PC-3 (cell line): ENCODE data around the gene OR2B6. TPM values are rescaled to one million over a fixed set of nuclear protein-coding genes. Genes with fewer than 3 reads are reported as not detected.
"Not testable (repeated sequence)": the region's sequence is repeated elsewhere in the genome, so short reads cannot be mapped to it uniquely, and the experiment has no call there.

Experiments
- ATAC-seq: fragments of 200-7000 bp; cut with Tn5 transposase; 2 replicates; pipeline ENCODE4 v1.9.1; 2020; ENCODE audit warnings: mild to moderate bottlenecking, moderate library complexity
- BruUV-seq: library from RNA; stranded (reverse); fragments of 400-500 nt; replicated peaks from 2 replicates; lab custom pipeline; 2021; lab: Mats Ljungman, UMichigan
- CTCF ChIA-PET: fragments of 300-600 bp; sonication (Branson Sonifier 250); formaldehyde crosslinking; loops from one replicate; lab custom pipeline; 2022; ENCODE audit warnings: antibody characterized with exemption; lab: Charles Lee
- POLR2A ChIA-PET: fragments of 300-600 bp; sonication (Branson Sonifier 250); formaldehyde crosslinking; loops from one replicate; lab custom pipeline; 2022; ENCODE audit warnings: antibody characterized with exemption; ENCODE audit not compliant: unreplicated experiment; lab: Charles Lee
- DNase-seq: peaks from one replicate; pipeline ENCODE4 v3.0.0-alpha.2; 2015
- H2AFZ ChIP-seq: fragments of 300-600 bp; sonication (generic); 2 replicates; pipeline ENCODE4 v1.6.0; 2016; ENCODE audit warnings: antibody characterized with exemption, low read length
- H3F3A ChIP-seq: fragments of 300-600 bp; sonication (generic); one replicate; pipeline ENCODE4 v1.6.0; 2017; ENCODE audit warnings: antibody characterized with exemption, low read length, control low read depth, mild to moderate bottlenecking; ENCODE audit not compliant: unreplicated experiment
- H3K27ac ChIP-seq: fragments of 300-600 bp; sonication (generic); 2 replicates; pipeline ENCODE4 v1.5.1; 2016; ENCODE audit warnings: mild to moderate bottlenecking, low read length
- H3K27me3 ChIP-seq: fragments of 300-600 bp; sonication (generic); 2 replicates; pipeline ENCODE4 v1.6.1; 2016; ENCODE audit warnings: low read length, mixed read lengths
- H3K36me3 ChIP-seq: fragments of 300-600 bp; sonication (generic); 2 replicates; pipeline ENCODE4 v1.6.1; 2016; ENCODE audit warnings: low read depth, mixed run types, low read length, mixed read lengths
- H3K4me1 ChIP-seq: fragments of 300-600 bp; sonication (generic); 2 replicates; pipeline ENCODE4 v1.5.1; 2016; ENCODE audit warnings: low read length; ENCODE audit not compliant: insufficient read depth
- H3K4me2 ChIP-seq: fragments of 300-600 bp; sonication (generic); 2 replicates; pipeline ENCODE4 v1.6.0; 2016; ENCODE audit warnings: low read length
- H3K4me3 ChIP-seq: fragments of 300-600 bp; sonication (generic); 2 replicates; pipeline ENCODE4 v1.5.1; 2016; ENCODE audit warnings: mild to moderate bottlenecking, low read length, mixed read lengths
- H3K79me2 ChIP-seq: fragments of 300-600 bp; sonication (generic); 2 replicates; pipeline ENCODE4 v1.6.1; 2017; ENCODE audit warnings: low read length, mixed read lengths
- H3K9ac ChIP-seq: fragments of 300-600 bp; sonication (generic); 2 replicates; pipeline ENCODE4 v1.6.0; 2016; ENCODE audit warnings: mild to moderate bottlenecking, low read length
- H3K9me2 ChIP-seq: fragments of 300-600 bp; sonication (generic); replicated peaks from 2 replicates; pipeline ENCODE4 v1.6.1; 2016; ENCODE audit warnings: mixed run types, low read length, mixed read lengths
- H3K9me3 ChIP-seq: fragments of 300-600 bp; sonication (generic); 2 replicates; pipeline ENCODE4 v1.6.1; 2016; ENCODE audit warnings: low read length, mixed read lengths
- H4K20me1 ChIP-seq: fragments of 300-600 bp; sonication (generic); 2 replicates; pipeline ENCODE4 v1.6.1; 2016; ENCODE audit warnings: low read length, mixed read lengths
- CTCF ChIP-seq: fragments of 300-600 bp; sonication (generic); conservative IDR thresholded peaks from 2 replicates; pipeline ENCODE4 v1.5.1; 2017; ENCODE audit warnings: antibody characterized with exemption, low read depth, mild to moderate bottlenecking, low read length
- EZH2 ChIP-seq: fragments of 300-600 bp; sonication (generic); IDR thresholded peaks from one replicate; pipeline ENCODE4 v1.6.1; 2017; ENCODE audit warnings: antibody characterized with exemption, mild to moderate bottlenecking, low read length; ENCODE audit not compliant: unreplicated experiment
- EZH2phosphoT487 ChIP-seq: fragments of 300-600 bp; sonication (generic); IDR thresholded peaks from 2 replicates; pipeline ENCODE4 v1.6.1; 2018; ENCODE audit warnings: mild to moderate bottlenecking, antibody characterized with exemption, low read length, borderline replicate concordance
- intact Hi-C: fragments of 100-400 bp; cut with micrococcal nuclease; formaldehyde crosslinking; loops from 2 replicates; pipeline ENCODE4 v1.9.0; 2023
- total RNA-seq: library from RNA; depleted of rRNA; stranded (reverse); fragments of >200 nt; gene quantifications from 2 replicates; pipeline ENCODE4 v1.2.3, GENCODE V29; 2014

OR2B6 gene
- total RNA-seq, 1 experiment from 2014 or later: not detected

GRCh38 chr6:27931209-27931608, 25.8 kb upstream of the OR2B6 start:
- H3K9me2 ChIP-seq: no peaks in the 10 kb centered on the region
- no peak for DNase-seq
- no peaks in the 10 kb centered on the region for H4K20me1 ChIP-seq
- POLR2A ChIA-PET: no interaction called here
- H3K9ac ChIP-seq: no peak overlapping the region
- TF ChIP-seq EZH2phosphoT487 (no peak), CTCF (no peak), EZH2 (no peak)
- no peaks in the 10 kb centered on the region for H3K36me3 ChIP-seq
- no peak overlapping the region for H3K27ac ChIP-seq
- H3K27me3 ChIP-seq: no peaks in the 10 kb centered on the region
- no peak overlapping the region for H3K4me3 ChIP-seq
- no peaks in the 10 kb centered on the region for H3K9me3 ChIP-seq
- H3K4me2 ChIP-seq: no peak overlapping the region
- no peak for ATAC-seq
- CTCF ChIA-PET: no interaction called here
- intact Hi-C loops: no loop called here
- no peaks in the 10 kb centered on the region for H3K4me1 ChIP-seq
- H3F3A ChIP-seq: no peaks in the 10 kb centered on the region
- BruUV-seq: no TSS peak
- no peak overlapping the region for H2AFZ ChIP-seq
- H3K79me2 ChIP-seq: no peaks in the 10 kb centered on the region

- Histone ChIP-seq H4K20me1 (no peaks in the 10 kb centered on the region), H3K9me3 (no peaks in the 10 kb centered on the region), H3K27ac (no peak overlapping the region), H3K4me2 (no peak overlapping the region), H3K4me3 (no peak overlapping the region), H2AFZ (no peak overlapping the region), H3K36me3 (no peaks in the 10 kb centered on the region), H3K4me1 (no peaks in the 10 kb centered on the region), H3F3A (no peaks in the 10 kb centered on the region), H3K79me2 (no peaks in the 10 kb centered on the region), H3K27me3 (no peaks in the 10 kb centered on the region), H3K9ac (no peak overlapping the region), H3K9me2 (no peaks in the 10 kb centered on the region)
- CTCF ChIA-PET: no interaction called here
- POLR2A ChIA-PET: no interaction called here
- TF ChIP-seq CTCF (no peak), EZH2phosphoT487 (no peak), EZH2 (no peak)
- DNase-seq: peak; percentile 9
- BruUV-seq: no TSS peak
- intact Hi-C loops: no loop called here
- no peak for ATAC-seq
These were observed 16.3 kb upstream of the OR2B6 start for GRCh38 chr6:27940766-27941165.

GRCh38 chr6:27943072-27943471, 14.0 kb upstream of the OR2B6 start:
- H3K4me3 ChIP-seq, H3F3A ChIP-seq, H3K4me2 ChIP-seq, BruUV-seq, H3K9me2 ChIP-seq, H3K9me3 ChIP-seq, POLR2A ChIA-PET, H3K27me3 ChIP-seq, H2AFZ ChIP-seq, H3K4me1 ChIP-seq, H3K79me2 ChIP-seq, H3K9ac ChIP-seq, H3K36me3 ChIP-seq, intact Hi-C loops, DNase-seq, H3K27ac ChIP-seq, ATAC-seq, H4K20me1 ChIP-seq, CTCF ChIA-PET: not testable (repeated sequence)
